Activated naive CD8-positive, alpha-beta T cell treated with anti-CD3 and anti-CD28 coated beads, Interleukin-2, amount 50 U/mL, for 24 hours (primary cell): ENCODE results near the gene SEZ6.

ENCODE experiments used
- ATAC-seq: fragments of 150-1000 bp; cut with Tn5 transposase; one replicate; pipeline ENCODE4 v1.10.0; 2021
- DNase-seq: peaks from one replicate; pipeline ENCODE4 v3.0.0; 2021
- H3K27ac Mint-ChIP-seq: one replicate; pipeline ENCODE4 v1.8.0; 2021; ENCODE audit warnings: mild to moderate bottlenecking, mixed read lengths
- H3K27me3 Mint-ChIP-seq: one replicate; pipeline ENCODE4 v1.8.0; 2021; ENCODE audit warnings: mixed read lengths
- H3K36me3 Mint-ChIP-seq: one replicate; pipeline ENCODE4 v1.8.0; 2021; ENCODE audit warnings: low read depth, mixed read lengths
- H3K4me1 Mint-ChIP-seq: one replicate; pipeline ENCODE4 v1.8.0; 2021; ENCODE audit warnings: mixed read lengths
- H3K4me3 Mint-ChIP-seq: one replicate; pipeline ENCODE4 v1.8.0; 2021; ENCODE audit warnings: mild to moderate bottlenecking, moderate library complexity, mixed read lengths
- H3K9me3 Mint-ChIP-seq: one replicate; pipeline ENCODE4 v1.8.0; 2021; ENCODE audit warnings: mixed read lengths

Gene SEZ6

DNA sequence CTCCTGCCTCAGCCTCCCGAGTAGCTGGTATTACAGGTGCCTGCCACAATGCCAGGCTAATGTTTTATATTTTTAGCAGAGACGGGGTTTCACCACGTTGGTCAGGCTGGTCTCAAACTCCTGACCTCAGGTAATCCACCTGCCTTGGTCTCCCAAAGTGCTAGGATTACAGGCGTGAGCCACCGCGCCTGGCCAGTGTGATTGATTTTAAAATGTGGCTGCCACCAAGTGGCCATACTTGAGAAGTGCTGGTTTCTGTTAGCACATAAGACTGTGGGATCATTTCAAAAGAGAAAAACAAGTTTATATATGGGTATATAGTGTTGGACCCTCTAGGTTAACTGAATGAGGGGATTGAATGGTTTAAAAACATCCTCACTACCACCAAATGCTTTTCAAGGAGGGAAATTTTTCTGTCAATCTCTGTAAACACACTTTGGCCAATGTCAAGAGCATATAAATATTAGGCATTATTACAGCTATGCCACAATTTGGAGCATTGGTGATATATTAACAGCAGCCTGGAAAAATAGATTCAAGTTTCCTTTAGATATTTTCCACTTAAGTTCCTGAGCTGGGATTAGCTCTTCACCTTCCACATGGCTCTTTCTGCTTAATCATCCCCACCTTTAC lies 89.4 kb downstream of the SEZ6 start:
- no peak overlapping the region for H3K27ac Mint-ChIP-seq
- ATAC-seq, result peak; percentile 50

DNA sequence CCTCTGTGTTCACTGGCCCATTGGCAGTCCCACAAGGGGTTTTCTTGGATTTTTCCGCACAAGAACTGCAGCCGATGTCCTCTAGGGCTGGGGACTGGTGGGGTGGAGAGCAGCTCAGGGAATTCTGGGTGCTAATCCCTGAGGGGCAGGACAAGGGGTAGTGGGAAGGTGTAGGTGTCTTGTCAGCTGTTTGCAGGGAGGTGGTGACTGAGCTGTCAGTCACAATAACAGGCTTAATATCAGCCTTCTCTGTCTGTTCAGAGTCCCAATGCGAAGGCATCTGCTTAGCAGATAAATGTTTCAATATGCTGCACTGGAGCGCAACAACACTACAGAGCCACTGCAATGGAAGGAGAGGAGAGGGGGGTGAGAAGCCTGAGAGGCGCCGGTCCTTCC lies 92.9 kb downstream of the SEZ6 start:
- no peaks in the 10 kb centered on the region for H3K27me3 Mint-ChIP-seq
- DNase-seq (no peak), ATAC-seq (no peak)
- no peaks in the 10 kb centered on the region for H3K9me3 Mint-ChIP-seq
- H3K4me1 Mint-ChIP-seq, result peaks cover 10% of the 10 kb centered on the region
- peak overlapping the region; percentile 57 for H3K27ac Mint-ChIP-seq
- peaks cover 66% of the 10 kb centered on the region for H3K36me3 Mint-ChIP-seq
- no peak overlapping the region for H3K4me3 Mint-ChIP-seq

More for the DNA sequence above, 89.4 kb downstream of the SEZ6 start:
- Mint-ChIP-seq H3K4me1 (peaks cover 10% of the 10 kb centered on the region), H3K9me3 (no peaks in the 10 kb centered on the region), H3K4me3 (no peak overlapping the region), H3K27me3 (no peaks in the 10 kb centered on the region), H3K36me3 (peaks cover 66% of the 10 kb centered on the region)
- DNase-seq, result no peak

DNA sequence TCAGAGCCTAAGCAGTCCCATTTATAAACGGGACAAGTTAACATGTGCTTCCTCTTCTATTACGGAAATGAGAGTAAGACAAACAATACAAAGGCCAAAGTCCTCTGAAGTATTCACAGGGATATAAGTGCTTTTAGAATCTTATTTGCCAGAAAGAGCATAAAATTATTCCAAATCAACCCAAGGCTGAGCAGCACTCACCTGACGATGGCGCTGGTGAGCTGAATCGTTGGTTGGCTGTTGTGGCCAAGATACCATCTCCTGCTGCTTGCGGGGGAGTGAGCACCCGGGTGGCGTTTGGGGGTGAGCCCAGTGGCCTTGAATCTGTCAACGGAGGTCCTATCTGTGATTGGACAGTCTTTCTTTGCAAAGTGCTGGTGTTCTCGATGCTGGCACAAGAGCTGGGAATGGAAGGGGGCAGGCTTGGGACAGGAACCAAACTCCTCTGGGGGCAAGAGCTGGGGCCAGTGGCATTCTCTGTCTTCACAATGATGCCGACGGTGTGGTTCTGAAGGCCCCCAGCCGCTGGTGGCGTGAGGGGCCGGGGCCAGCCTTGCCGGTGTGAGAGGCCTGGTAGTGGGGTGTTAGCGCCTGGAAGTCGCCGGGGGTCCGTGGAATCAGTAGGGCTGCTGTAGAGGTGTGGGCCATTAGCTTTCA lies 93.4 kb downstream of the SEZ6 start:
- Mint-ChIP-seq H3K4me1 (peaks cover 10% of the 10 kb centered on the region), H3K36me3 (peaks cover 65% of the 10 kb centered on the region), H3K27ac (peak overlapping the region; percentile 57), H3K9me3 (no peaks in the 10 kb centered on the region), H3K27me3 (no peaks in the 10 kb centered on the region), H3K4me3 (no peak overlapping the region)
- ATAC-seq (no peak), DNase-seq (no peak)

DNA sequence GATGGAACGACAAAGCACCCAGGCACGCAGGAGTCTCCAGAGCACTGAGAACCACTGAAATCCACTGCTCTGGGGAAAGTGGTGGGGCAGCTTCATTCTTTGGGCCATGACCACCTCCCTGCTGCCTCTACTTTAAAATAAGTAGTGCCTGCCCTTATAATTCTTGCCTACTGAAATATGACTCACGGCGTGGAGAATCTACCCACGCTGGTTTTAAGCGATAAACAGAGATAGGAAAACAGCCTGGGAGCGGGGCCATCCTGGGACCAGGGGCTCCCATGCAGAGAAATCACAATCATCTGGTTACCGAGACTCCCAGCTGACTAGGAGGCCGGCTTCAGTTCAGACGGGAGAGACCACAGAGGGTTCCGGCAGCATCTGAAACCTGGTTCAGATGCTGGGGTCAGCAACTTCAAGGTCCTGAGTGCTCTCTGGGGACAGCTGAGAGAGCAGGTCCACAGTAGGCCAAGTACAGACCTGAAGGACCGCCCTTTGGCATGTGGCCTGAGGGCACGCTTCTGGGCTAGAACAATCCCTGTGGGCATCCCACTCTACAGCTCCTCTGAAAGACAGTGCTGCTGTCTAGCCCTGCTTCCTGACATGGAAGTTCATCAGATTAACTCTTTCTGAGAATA lies 94.3 kb downstream of the SEZ6 start:
- Mint-ChIP-seq H3K4me1 (peaks cover 10% of the 10 kb centered on the region), H3K9me3 (no peaks in the 10 kb centered on the region), H3K36me3 (peaks cover 57% of the 10 kb centered on the region), H3K27ac (no peak overlapping the region), H3K27me3 (no peaks in the 10 kb centered on the region), H3K4me3 (no peak overlapping the region)
- ATAC-seq, result no peak
- no peak for DNase-seq

DNA sequence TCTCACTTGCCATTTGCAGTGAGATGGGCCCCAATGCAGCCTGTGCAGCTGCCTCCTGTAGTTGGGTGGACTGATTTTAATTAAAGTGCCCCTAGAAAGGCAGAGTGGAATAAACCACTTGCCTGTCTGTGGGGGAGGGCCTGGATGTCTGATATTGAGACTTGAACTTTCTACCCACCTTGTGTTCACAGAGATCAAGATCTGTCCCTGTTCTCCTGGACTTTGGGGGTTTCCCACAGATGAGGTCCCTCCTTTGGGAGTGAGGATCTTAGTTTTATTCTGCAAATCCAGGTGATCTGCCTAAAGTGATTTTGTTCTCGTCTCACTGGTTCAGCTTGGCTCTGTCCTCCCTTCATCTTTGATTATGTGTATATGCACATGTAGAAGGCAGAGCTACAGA lies 95.3 kb downstream of the SEZ6 start:
- Mint-ChIP-seq H3K36me3 (peaks cover 49% of the 10 kb centered on the region), H3K27ac (no peak overlapping the region), H3K27me3 (no peaks in the 10 kb centered on the region), H3K4me3 (no peak overlapping the region), H3K4me1 (peaks cover 10% of the 10 kb centered on the region), H3K9me3 (no peaks in the 10 kb centered on the region)
- no peak for DNase-seq
- no peak for ATAC-seq

DNA sequence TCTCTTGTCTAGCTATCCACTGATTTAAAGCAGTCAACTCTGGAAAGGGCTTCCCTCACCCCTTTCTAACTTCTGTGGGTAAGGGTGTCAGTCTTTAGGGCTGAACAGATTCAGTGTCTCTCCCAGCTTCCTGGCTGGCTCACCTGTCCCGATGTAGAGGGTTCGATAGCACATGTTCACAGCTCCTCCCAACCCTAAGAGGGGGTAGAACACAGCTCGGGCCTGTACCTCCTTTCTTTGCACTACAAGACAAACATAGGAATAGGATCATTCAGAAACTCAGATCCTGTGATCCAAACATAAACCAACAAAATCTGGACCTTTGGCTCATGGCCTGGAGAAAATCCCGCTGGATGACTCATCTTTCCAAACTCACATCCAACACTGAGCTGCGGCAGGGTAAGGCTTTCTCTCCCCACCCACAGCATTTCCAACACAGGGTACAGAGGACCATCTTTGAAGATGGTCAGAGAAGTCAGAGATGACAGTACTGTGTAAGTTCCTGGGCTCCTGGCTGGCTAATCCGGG lies 97.1 kb downstream of the SEZ6 start:
- peaks cover 34% of the 10 kb centered on the region for H3K36me3 Mint-ChIP-seq
- H3K9me3 Mint-ChIP-seq, result no peaks in the 10 kb centered on the region
- ATAC-seq (no peak), DNase-seq (no peak)
- no peak overlapping the region for H3K27ac Mint-ChIP-seq
- no peak overlapping the region for H3K4me3 Mint-ChIP-seq
- H3K27me3 Mint-ChIP-seq, result no peaks in the 10 kb centered on the region
- H3K4me1 Mint-ChIP-seq, result no peaks in the 10 kb centered on the region

DNA sequence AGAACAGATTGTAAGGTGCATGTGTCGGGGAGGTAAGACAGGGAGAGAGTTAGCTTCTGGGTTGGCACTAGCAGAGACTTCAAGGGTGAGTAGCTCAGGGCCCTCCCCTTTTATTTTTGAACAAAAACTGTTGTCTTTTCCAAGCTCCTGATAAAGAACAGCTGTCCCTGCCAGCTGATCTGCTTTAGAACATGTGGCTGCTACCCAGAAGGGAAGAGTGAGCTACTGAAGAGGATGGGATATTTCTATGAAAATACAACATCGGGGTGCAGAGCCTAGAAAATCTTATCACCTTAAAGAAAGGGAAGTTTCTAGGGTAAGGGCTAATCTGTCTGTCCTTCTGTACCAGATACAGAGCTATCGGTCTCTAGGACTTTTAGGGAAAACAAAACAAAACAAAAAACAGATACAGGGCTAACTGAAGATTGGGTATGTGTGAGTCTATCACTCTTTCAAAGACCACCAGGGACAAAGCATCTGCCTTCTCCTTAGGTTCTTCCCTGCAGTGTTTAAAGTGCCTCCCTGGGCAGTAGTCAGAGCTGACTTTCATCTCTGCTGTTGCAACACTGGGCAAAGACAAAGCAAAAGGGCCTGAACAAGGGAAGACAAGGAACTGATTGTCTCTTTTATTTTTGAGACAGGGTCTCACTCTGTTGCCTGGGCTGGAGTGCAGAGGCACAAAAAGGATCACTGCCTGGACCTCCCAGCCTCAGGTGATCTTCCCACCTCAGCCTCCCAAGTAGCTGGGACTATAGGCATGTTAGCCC lies 97.9 kb downstream of the SEZ6 start:
- Mint-ChIP-seq H3K27me3 (no peaks in the 10 kb centered on the region), H3K4me1 (no peaks in the 10 kb centered on the region), H3K9me3 (no peaks in the 10 kb centered on the region), H3K4me3 (no peak overlapping the region), H3K27ac (peak overlapping the region; percentile 14), H3K36me3 (peaks cover 27% of the 10 kb centered on the region)
- ATAC-seq (no peak), DNase-seq (no peak)

DNA sequence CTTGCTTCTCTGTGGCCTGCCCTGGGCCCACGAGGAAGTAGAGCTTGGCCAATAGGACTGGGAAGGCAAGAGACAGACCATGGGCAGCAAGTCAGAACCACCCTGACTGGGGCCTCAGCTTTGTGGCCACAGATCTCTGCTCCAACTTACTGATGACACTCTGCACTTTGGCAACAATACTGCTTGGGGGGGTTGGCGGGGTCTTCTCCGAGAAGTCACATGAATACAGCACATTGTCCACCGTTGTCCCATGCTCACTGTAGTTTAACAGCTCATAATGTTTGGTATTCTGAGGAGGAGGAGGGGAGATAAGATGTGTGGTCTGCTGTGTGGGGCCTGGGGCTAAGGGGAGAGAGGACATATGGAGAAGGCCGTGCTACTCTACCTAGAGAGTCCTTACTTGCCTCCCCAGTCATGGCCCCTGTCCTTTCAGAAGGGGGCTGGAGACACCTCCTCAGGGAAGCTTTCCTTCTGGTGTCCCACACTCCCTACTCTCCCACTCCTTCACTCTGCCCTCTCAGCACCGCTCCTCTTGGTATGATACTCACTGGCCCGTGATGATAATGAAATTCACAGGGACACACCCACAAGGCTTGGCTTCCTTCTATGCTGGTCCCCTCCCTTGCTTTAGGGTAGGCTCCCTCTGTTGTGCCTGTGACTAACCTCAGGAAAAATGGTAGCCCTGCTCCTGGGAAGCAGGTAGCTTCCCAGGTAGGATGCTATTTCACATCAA lies 99.0 kb downstream of the SEZ6 start:
- Mint-ChIP-seq H3K36me3 (peaks cover 22% of the 10 kb centered on the region), H3K9me3 (no peaks in the 10 kb centered on the region), H3K4me1 (peaks cover 5% of the 10 kb centered on the region), H3K27me3 (no peaks in the 10 kb centered on the region), H3K27ac (peak overlapping the region; percentile 13), H3K4me3 (no peak overlapping the region)
- DNase-seq (no peak), ATAC-seq (no peak)

DNA sequence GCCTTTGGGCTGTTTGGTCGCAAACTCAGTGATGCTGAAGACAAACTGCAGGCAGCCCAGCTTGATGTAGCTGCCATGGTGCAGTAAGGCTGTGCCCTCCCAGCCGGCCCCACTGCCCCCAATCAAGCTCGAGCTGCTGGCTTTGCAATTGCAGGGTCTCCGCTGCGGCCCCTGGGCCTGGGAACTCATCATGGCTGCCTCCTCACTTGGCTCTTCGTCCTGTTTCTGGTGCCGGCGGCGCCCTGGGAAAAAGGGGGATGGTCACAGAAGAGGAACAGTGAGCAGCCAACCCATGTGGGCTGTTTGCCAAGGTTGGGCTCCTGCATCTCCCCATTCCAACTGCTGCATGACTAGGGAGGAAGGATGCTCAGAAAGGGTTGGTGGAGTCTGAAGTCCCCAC lies 99.6 kb downstream of the SEZ6 start:
- no peak for ATAC-seq
- Mint-ChIP-seq H3K4me1 (peaks cover 11% of the 10 kb centered on the region), H3K36me3 (peaks cover 22% of the 10 kb centered on the region), H3K9me3 (no peaks in the 10 kb centered on the region), H3K27me3 (no peaks in the 10 kb centered on the region), H3K4me3 (no peak overlapping the region), H3K27ac (no peak overlapping the region)
- no peak for DNase-seq
